ENCODE measurements around the gene C10orf90.

The C10orf90 gene

DNA sequence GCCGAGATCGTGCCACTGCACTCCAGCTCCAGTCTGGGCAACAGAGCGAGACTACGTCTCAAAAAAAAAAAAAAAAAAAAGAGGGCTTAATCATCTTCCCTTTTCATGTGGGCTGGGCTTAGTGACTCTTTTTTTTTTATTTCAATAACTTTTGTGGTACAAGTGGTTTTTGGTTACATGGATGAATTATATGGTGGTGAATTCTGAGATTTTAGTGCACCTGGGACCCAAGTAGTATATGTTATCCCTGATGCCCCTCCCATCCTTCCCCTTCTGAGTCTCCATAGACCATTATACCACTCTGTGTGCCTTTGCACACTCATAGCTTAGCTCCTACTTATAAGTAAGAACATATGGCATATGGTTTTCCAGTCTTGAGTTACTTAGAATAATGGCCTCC, 277.4 kb downstream of the C10orf90 start:
- Histone ChIP-seq H3K4me3 (ENCODE audit: low read depth in 1 of 2, low read length in 1 of 2) (no peak overlapping the region), H3K4me1 (ENCODE audit: control insufficient read depth in 1 of 2, insufficient read depth in 1 of 2, low read depth in 1 of 2, low read length in 1 of 2) (no peaks in the 10 kb centered on the region), H3K36me3 (no peaks in the 10 kb centered on the region), H3K9me3 (no peaks in the 10 kb centered on the region), H3K27me3 (peaks cover 38% of the 10 kb centered on the region), H3K27ac (no peak overlapping the region)
- TF ChIP-seq, protein P1, sequence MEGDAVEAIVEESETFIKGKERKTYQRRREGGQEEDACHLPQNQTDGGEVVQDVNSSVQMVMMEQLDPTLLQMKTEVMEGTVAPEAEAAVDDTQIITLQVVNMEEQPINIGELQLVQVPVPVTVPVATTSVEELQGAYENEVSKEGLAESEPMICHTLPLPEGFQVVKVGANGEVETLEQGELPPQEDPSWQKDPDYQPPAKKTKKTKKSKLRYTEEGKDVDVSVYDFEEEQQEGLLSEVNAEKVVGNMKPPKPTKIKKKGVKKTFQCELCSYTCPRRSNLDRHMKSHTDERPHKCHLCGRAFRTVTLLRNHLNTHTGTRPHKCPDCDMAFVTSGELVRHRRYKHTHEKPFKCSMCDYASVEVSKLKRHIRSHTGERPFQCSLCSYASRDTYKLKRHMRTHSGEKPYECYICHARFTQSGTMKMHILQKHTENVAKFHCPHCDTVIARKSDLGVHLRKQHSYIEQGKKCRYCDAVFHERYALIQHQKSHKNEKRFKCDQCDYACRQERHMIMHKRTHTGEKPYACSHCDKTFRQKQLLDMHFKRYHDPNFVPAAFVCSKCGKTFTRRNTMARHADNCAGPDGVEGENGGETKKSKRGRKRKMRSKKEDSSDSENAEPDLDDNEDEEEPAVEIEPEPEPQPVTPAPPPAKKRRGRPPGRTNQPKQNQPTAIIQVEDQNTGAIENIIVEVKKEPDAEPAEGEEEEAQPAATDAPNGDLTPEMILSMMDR (IDR thresholded peaks at IDR 0.05) = no peak

DNA sequence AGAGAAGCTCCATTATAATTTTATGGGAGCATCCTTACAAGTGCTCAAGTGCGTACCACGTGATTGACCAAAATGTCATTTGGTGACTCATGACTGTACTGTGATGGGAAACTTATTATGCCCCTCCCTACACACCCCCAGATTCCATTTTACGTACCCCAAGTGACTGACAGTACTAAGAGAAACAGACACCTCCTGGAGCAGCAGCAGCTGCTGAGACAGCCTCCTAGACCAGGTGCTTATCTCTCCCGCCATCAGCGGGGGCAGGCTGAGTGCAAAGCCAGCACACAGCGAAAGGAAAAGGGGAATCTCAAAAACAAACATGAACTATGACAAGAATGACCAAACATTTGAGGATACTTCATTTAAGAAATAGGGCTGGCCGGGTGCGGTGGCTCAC, 278.0 kb downstream of the C10orf90 start:
- no peaks in the 10 kb centered on the region for H3K9me3 ChIP-seq
- TF ChIP-seq, protein P1 (IDR thresholded peaks at IDR 0.05) = no peak
- no peak overlapping the region for H3K27ac ChIP-seq
- H3K4me1 ChIP-seq (ENCODE audit: control insufficient read depth in 1 of 2, insufficient read depth in 1 of 2, low read depth in 1 of 2, low read length in 1 of 2) = no peaks in the 10 kb centered on the region
- no peak overlapping the region for H3K4me3 ChIP-seq (ENCODE audit: low read depth in 1 of 2, low read length in 1 of 2)
- H3K36me3 ChIP-seq = no peaks in the 10 kb centered on the region
- peaks cover 44% of the 10 kb centered on the region for H3K27me3 ChIP-seq

DNA sequence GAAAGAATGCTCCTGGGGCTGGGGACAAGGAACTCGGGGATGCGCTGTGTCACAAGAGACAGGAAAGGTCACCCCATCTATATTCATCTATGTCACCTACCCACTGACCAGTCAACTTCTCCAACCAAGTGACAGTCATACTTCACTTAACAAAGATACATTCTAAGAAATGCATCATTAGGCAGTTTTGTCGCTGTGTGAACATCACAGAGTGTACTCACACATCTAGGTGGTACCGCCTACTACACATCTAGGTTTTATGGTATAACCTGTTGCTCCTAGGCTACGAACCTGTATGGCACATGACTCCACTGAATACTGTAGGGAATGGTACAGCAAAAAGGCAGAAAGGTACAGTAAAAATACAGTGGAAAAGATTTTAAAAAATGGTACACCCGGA, 278.4 kb downstream of the C10orf90 start:
- Histone ChIP-seq H3K27ac (no peak overlapping the region), H3K4me1 (ENCODE audit: control insufficient read depth in 1 of 2, insufficient read depth in 1 of 2, low read depth in 1 of 2, low read length in 1 of 2) (no peaks in the 10 kb centered on the region), H3K9me3 (no peaks in the 10 kb centered on the region), H3K27me3 (peaks cover 48% of the 10 kb centered on the region), H3K36me3 (no peaks in the 10 kb centered on the region), H3K4me3 (ENCODE audit: low read depth in 1 of 2, low read length in 1 of 2) (no peak overlapping the region)
- TF ChIP-seq, protein P1 (IDR thresholded peaks at IDR 0.05) = no peak

DNA sequence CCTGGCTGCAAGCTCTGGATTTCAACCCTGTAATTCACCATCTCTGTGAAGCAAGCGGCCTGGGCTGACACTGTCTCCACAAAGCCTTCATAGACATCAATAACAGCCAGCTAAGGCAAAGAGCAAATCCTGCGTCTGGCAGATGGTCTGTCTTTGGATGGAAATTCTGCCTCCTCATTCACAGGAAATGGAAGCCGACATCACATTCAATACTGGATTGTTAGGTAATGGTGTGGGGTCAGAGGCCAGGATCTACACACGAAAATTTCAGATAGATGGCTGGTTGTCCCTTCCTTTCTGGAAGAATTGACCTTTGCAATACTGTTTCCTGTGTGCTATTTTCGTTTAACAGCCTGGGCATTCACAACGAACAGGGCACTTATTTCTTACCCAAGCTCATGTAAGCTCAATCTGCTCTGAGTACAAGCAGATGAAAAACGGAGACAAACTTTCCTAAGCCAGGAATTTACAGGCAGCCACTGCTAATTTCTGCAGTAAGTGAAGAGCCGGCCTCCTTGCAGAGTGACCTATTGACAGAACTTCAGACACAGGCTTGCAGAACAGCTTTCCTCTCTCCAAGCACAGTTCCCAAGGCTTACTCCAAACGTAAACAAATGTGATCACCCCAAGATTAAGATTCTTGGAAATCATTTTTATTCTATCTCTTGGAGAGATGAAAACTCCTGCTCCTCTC, 279.2 kb downstream of the C10orf90 start:
- Histone ChIP-seq H3K36me3 (no peaks in the 10 kb centered on the region), H3K4me3 (ENCODE audit: low read depth in 1 of 2, low read length in 1 of 2) (no peak overlapping the region), H3K4me1 (ENCODE audit: control insufficient read depth in 1 of 2, insufficient read depth in 1 of 2, low read depth in 1 of 2, low read length in 1 of 2) (no peaks in the 10 kb centered on the region), H3K9me3 (no peaks in the 10 kb centered on the region), H3K27me3 (peaks cover 56% of the 10 kb centered on the region), H3K27ac (no peak overlapping the region)
- TF ChIP-seq, protein P1 (IDR thresholded peaks at IDR 0.05) = no peak

DNA sequence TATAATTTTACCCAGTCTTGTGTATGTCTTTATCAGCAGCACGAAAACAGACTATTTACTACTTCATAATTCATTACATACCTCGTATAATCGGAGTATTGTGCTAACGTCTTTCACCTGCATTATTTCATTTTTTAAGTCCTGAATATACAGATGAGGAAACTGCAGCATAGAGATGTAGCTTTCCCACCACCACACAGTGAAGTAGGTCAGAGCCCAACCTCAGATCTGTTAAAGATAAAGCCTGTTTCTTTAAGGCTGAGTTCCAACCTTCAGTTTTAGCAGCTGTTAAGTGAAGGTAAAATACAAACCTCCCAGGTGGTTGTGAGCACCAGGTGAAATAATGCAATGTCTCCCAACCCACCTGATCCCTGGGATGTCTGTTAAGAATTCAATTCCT, 280.2 kb downstream of the C10orf90 start:
- H3K4me1 ChIP-seq (ENCODE audit: control insufficient read depth in 1 of 2, insufficient read depth in 1 of 2, low read depth in 1 of 2, low read length in 1 of 2) = no peaks in the 10 kb centered on the region

More for the DNA sequence above, 280.2 kb downstream of the C10orf90 start:
- Histone ChIP-seq H3K27ac (no peak overlapping the region), H3K36me3 (no peaks in the 10 kb centered on the region), H3K4me3 (ENCODE audit: low read depth in 1 of 2, low read length in 1 of 2) (no peak overlapping the region), H3K27me3 (peaks cover 66% of the 10 kb centered on the region), H3K9me3 (no peaks in the 10 kb centered on the region)
- TF ChIP-seq, protein P1 (IDR thresholded peaks at IDR 0.05) = no peak

All from neutrophil (primary cell).